Inferior parietal cortex (tissue), 1 donor: Measurements from ENCODE around the gene NAA15.
"Not testable (repeated sequence)": the region's sequence is repeated elsewhere in the genome, so short reads cannot be mapped to it uniquely, and the experiment has no call there.

Experiments used
- DNase-seq: peaks from one replicate; pipeline ENCODE4 v3.0.0-alpha.2; 2016; ENCODE audit errors: extremely low spot score

NAA15 gene

DNA sequence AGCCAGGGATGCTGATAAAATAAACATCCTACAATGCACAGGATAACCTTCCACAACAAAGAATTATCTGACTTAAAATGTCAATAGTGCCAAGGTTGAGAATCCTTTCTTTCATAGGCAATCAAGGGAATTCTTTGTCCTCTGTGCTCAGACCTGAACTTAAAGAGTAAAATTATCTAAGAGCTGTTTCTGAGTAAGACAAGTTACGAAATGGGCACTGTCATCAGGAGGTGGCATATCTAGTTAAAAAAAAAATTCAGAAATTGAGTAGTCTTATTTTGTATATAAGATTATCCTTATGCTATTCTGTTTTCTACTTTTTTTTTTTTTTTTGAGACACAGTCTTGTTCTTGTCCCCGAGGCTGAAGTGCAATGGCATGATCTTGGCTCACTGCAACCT, 149.3 kb downstream of the NAA15 start:
- DNase-seq: no peak

- no peak for DNase-seq
Observed at GRCh38 chr4:139451997-139452396, 150.7 kb downstream of the NAA15 start.

GRCh38 chr4:139453041-139453370, 151.7 kb downstream of the NAA15 start:
- peak; percentile 39 for DNase-seq

DNA sequence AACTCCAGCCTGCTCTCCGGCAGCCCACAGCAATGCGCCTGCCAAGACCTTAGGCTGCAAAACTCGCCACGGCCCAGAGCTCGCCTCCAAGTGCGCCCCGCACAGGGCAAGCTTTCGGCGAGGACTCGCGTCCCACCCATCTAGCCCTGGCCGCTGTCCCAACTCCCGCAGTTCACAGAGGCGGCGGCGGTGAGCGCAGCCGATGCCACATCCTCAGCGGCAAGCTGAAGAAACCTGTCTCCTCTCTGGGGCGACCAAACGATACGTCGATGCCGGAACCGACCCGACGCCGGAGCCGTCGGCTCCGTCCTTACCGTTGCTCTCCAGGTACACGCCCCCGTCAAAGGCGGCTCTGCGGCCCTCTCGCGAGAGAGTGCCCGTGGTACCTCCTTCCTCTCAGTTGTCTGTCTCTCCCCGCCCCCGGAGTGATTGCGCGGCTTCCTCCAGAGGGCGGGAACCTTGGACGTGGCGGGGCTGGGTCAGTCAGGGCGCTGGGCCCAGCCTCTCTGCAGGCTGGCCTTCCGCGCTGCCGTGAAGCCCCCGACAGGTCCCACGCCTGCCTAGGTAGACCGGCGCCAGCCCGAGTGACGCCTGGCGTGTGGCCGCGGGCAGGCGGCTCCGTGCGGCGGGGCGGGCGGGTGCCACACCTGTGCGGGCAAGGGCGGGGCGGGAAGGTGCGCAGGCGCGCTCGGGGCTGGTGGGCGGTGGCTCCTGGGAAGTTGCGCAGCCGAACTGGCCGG, 152.2 kb downstream of the NAA15 start:
- peak; percentile 90 for DNase-seq

DNA sequence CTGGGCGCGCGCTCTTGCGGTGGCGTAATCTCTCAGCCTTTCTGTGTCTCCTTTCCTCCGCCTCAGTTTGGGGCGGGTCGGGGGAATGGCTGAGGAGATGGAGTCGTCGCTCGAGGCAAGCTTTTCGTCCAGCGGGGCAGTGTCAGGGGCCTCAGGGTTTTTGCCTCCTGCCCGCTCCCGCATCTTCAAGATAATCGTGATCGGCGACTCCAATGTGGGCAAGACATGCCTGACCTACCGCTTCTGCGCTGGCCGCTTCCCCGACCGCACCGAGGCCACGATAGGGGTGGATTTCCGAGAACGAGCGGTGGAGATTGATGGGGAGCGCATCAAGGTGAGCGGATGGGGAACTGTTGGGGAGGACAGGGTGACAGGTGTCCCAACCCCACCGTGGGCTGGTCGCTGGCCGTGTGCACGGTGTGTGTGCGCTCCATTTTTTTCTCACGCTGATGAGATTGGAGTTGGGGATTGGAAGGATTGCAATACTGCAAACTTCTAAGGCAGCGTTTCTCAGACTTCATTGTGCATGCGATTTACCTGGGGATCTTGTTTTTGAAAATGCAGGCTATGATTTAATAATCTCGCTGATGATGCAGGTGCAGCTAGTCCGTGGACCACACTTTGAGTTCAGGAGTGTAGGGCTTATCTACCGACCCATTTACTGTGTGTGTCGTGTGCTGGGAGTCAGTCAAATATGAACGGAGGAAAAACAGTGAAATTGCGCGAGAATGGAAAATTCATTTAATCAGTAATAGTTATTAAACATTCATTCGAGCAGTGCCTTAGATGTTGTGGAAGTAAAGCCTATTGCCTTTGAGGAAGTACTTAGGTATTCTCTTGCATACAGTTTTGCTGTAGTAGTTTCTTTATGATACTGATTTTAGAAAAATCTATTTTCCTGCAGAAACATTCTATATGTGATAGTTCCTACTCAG, 153.1 kb downstream of the NAA15 start, which contains the start of gene RAB33B:
Gene RAB33B, plus strand, starts transcription at position 11 of the 935 bp plus-strand sequence. Its CDS starts 75 bp downstream, at position 86.
- peak; percentile 29 for DNase-seq

GRCh38 chr4:139455126-139455538, 153.8 kb downstream of the NAA15 start:
- peak; percentile 29 for DNase-seq

DNA sequence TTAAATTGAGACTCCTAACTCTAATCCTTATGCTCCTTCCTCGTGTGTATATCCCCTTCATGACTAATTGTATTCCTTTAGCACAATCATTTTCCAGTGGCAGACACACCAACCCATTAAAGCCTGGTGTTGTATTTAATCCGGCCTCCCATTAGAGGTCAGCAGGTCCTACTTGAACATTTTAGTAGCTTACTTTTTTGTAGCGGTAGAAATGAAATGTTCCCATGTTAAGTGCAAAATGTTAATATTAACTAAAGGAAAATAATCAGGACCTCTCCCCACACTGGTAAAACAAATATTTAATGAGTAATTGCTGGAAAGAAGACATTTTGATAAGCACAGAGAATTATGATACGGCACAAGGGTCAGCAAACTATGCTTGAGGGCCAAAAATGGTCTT, 156.0 kb downstream of the NAA15 start:
- no peak for DNase-seq

DNA sequence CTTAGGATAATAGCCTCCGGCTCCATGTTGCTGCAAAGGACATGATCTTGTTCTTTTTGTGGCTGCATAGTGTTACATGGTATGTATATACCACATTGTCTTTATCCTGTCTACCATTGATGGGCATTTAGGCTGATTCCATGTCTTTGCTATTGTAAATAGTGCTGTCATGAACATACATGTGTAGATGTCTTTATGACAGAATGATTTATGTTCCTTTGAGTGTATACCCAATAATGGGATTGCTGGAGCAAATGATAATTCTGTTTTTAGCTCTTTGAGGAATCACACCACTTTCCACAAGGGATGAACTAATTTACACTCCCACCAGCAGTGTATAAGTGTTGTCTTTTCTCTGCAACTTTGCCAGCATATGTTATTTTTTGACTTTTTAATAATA, 157.2 kb downstream of the NAA15 start:
- DNase-seq: no peak

GRCh38 chr4:139458999-139459398, 157.7 kb downstream of the NAA15 start:
- no peak for DNase-seq

DNA sequence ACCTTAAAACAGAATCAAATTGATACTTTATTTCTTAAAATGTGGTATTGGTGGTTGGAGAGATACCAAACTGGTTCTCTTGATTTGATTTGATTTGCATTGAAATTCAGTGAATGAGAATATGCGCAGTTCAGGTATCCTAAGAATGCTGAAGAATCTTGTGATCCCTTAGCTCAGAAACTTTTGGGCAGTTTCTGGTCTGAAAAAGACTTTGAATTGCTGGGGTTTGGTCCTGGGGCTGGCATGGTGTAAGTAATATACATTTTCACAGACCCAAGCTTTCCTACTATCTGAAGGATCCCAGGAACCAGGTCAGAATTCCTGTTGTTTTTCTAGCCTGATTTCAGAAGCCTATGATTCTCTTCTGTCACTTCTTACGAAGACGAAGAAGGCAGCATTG, 159.3 kb downstream of the NAA15 start:
- DNase-seq: no peak

DNA sequence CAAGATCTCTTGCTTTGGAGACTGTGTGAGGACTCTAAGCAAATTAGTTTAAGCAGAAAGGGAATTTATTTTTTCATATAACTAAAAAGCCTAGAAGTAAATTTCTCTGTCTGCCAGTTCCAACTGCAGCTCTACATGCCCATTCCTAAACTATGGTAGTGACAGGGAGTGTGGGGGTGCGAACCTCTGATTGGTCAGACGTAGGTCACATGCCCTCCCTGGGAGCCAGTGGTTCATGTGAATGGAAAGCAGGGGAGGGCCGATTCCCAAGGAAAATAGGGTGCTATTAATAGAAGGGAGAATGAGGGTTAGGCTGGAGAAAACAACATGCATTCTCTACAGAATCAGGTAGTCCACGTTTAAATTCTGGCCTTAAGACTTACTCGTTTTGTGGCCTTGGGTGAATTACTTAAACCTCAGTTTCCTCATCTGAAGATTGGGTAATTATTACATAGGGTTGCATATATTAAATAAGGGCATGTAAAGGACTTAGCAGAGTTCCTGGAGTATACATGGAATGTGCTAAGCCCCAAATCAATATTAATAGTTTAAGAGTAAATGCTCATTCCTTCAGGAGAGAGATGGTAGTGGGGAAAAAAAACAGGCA, 159.8 kb downstream of the NAA15 start:
- no peak for DNase-seq

- DNase-seq: not testable (repeated sequence)
Observed at GRCh38 chr4:139464512-139464911, 163.2 kb downstream of the NAA15 start.

DNA sequence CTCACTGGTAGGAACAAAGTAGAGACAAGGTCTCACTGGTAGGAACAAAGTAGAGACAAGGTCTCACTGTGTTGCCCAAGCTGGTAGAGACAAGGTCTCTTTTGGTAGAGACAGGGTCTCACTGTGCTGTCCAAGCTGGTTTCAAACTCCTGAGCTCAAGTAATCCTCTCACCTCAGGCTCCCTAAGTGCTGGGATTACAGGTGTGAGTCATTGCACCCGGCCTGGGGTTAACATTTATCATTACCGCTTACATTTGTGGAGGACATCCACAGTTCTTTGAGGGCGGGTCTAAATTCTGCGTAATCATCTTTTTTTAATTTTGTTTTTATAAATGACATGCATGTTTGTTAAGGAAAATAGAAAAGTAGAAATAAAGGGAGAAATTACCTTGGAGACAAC, 164.6 kb downstream of the NAA15 start:
- DNase-seq: no peak

DNA sequence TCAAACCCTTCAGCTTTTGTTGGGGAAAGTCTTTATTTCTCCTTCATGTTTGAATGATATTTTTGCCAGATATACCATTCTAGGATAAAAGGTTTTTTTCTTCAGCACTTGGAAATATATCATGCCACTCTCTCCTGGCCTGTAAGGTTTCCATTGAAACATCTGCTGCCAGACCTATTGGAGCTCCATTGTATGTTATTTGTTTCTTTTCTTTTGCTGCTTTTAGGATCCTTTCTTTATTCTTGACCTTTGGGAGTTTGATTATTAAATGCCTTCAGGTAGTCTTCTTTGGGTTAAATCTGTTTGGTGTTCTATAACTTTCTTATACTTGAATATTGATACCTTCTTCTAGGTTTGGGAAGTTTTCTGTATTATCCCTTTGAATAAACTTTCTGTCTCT, 167.5 kb downstream of the NAA15 start:
- DNase-seq: not testable (repeated sequence)

GRCh38 chr4:139469216-139469615, 167.9 kb downstream of the NAA15 start:
- DNase-seq: no peak
